Measurements from ENCODE around the gene RNF38.

GRCh38 chr9:36297798-36298197 lies 102.3 kb downstream of the RNF38 start:
- TF ChIP-seq CTCF (IDR thresholded peaks at IDR 0.05; ENCODE audit: insufficient read depth, low read depth, low read length) (no peak), EZH2 (IDR thresholded peaks at IDR 0.05; ENCODE audit: insufficient read depth, low read length) (no peak)
